ENCODE data around the gene AAK1. TPM values are rescaled to one million over a fixed set of nuclear protein-coding genes. Genes with fewer than 3 reads are reported as not detected.

The AAK1 gene
- total RNA-seq, 1 donor from 2014 or later = 72.6 TPM

DNA sequence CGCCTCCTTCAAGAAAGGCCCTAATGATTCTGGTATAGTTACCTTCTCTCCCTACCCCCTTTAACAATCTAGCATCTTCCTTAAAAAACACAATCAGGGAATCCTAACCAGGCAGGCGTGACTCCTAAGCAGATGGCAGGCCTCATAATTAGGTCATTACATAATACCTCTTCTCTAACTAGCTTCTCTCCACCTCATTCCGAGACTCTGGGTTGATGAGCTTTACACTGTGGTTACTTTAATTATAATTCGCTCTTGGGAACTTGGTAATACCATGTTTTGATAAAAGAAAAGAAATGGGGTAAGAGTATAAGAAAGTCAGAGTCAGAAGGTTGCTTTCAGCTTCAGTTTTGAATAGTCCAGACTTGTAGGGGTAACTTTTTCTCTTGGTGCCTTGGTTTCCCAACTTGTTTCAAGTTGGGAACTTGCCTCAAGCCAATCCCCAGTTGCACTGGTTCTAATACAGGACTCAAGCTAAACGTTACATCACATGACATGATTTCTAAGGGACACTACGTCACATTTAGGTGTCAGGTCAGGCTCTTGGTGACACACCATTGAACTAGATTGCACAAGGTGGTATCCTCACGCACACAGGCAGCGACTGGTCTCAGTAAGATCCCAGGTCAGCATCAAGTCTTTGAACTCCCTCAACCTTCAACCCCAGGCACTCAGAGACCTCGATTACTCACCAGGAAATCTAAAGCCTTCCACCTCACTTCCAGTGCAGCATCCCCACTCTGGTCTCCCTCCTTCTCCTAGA lies 59.2 kb downstream of the AAK1 start:
- ATAC-seq = no peak
- no peak overlapping the region for H3K4me3 ChIP-seq
- H3K36me3 ChIP-seq = no peaks in the 10 kb centered on the region
- no peak for DNase-seq
- no peak overlapping the region for H3K27ac ChIP-seq
- intact Hi-C loops (cut with DNase I) = no loop called here
- H3K9me3 ChIP-seq = no peaks in the 10 kb centered on the region
- H3K27me3 ChIP-seq = no peaks in the 10 kb centered on the region
- TF ChIP-seq, protein P1, sequence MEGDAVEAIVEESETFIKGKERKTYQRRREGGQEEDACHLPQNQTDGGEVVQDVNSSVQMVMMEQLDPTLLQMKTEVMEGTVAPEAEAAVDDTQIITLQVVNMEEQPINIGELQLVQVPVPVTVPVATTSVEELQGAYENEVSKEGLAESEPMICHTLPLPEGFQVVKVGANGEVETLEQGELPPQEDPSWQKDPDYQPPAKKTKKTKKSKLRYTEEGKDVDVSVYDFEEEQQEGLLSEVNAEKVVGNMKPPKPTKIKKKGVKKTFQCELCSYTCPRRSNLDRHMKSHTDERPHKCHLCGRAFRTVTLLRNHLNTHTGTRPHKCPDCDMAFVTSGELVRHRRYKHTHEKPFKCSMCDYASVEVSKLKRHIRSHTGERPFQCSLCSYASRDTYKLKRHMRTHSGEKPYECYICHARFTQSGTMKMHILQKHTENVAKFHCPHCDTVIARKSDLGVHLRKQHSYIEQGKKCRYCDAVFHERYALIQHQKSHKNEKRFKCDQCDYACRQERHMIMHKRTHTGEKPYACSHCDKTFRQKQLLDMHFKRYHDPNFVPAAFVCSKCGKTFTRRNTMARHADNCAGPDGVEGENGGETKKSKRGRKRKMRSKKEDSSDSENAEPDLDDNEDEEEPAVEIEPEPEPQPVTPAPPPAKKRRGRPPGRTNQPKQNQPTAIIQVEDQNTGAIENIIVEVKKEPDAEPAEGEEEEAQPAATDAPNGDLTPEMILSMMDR (IDR thresholded peaks at IDR 0.05) = no peak
- peaks cover 39% of the 10 kb centered on the region for H3K4me1 ChIP-seq

DNA sequence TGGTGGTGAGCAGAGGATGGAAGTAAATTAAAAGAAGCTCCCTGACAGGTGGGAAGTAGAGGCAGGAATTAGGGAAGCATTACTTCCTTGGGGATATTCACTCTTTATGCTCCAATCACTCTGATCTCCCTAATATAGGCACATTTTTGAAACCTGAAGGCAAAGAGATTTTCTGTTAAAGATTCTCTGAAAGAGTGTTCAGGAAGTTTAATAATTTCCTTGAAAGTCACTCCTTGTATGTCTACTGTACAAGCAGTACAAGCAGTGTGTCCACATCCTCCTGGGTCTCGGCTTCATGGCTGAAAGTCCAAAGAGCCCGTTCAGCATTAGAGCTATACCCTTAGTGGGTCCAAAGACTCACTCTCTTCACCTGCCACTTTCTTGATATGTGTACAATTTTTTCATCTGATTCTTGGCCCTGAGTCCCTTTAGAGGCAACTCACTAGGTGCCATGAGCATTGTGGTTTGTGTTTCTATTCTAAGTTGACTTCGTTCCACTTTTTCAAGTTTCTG lies 60.2 kb downstream of the AAK1 start:
- intact Hi-C loops (cut with DNase I) = no loop called here
- no peak overlapping the region for H3K4me3 ChIP-seq
- H3K27me3 ChIP-seq = no peaks in the 10 kb centered on the region
- TF ChIP-seq, protein P1 (IDR thresholded peaks at IDR 0.05) = no peak
- no peak for DNase-seq
- no peaks in the 10 kb centered on the region for H3K9me3 ChIP-seq
- H3K4me1 ChIP-seq = peaks cover 39% of the 10 kb centered on the region
- H3K27ac ChIP-seq = peak overlapping the region; percentile 7
- ATAC-seq = no peak
- H3K36me3 ChIP-seq = no peaks in the 10 kb centered on the region

DNA sequence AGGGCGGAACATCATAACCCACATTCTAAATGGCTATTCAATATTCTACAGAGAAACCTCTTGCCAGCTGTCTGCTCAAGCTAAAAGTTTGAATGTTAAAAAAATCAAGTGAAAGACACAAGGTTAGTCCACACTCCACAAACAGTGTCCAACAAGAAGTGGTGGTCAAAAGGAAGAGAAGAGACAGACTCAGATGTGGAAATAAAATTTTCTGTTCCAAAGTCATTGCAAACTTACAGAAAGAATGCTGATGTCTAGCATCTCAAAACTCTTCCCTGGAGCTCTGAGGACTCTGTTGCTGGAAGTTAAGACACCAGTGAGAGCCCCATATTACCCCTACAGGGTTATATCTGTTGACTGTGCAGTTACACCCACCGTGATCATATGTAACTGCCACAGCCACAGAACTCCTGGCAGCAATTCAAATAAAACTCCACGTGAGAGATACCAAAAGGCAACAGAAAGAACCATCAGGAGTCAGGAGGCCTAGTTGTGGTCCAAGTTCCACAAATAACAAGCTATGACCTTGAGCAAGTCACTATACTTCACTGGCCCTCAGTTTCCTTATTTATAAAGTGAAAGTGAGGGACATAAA lies 60.9 kb downstream of the AAK1 start:
- intact Hi-C loops (cut with DNase I) = no loop called here
- TF ChIP-seq, protein P1 (IDR thresholded peaks at IDR 0.05) = no peak
- H3K27ac ChIP-seq = peak overlapping the region; percentile 7
- no peaks in the 10 kb centered on the region for H3K36me3 ChIP-seq
- DNase-seq = no peak
- H3K9me3 ChIP-seq = no peaks in the 10 kb centered on the region
- peak; percentile 59 for ATAC-seq
- H3K4me1 ChIP-seq = peaks cover 42% of the 10 kb centered on the region
- no peak overlapping the region for H3K4me3 ChIP-seq
- H3K27me3 ChIP-seq = no peaks in the 10 kb centered on the region

DNA sequence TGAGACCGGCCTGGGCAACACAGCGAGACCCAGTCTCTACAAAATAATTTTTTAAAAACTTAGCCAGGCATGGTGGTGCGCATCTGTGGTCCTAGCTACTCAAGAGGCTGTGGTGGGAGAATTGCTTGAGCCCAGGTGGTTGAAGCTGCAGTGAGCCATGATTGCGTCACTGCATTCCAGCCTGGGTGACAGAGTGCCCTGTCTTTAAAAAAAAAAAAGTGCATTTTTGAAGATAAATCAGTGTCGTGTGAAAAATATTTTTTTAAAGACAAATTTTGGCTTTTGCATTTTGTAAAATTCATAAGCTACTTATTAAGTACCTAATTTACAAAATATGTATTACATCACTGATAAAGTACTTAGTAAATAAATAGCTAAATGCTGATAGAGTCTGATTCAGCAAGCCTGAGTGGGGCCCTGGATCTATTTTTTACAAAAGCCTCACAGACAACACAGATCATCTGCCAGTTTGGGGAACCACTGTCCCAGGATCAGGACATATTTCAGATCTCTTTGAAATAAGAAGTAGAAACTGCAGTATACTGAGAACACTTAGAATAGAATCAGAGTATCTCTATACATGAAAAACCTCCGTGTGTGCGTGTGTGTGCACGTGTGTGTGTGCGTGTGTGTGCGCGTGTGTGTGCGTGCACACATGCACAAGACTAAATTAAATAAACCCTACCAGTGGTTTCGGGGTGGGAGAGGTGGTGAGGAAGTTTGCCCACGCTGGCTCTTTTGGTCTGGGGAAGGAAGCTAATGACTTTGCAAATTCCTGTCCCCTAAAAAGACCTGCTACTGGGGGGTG lies 61.6 kb downstream of the AAK1 start:
- no peaks in the 10 kb centered on the region for H3K27me3 ChIP-seq
- intact Hi-C loops (cut with DNase I) = no loop called here
- peak; percentile 52 for ATAC-seq
- H3K4me1 ChIP-seq = peaks cover 49% of the 10 kb centered on the region
- peak overlapping the region; percentile 7 for H3K27ac ChIP-seq
- no peaks in the 10 kb centered on the region for H3K9me3 ChIP-seq
- DNase-seq = no peak
- H3K4me3 ChIP-seq = no peak overlapping the region
- TF ChIP-seq, protein P1 (IDR thresholded peaks at IDR 0.05) = no peak
- H3K36me3 ChIP-seq = no peaks in the 10 kb centered on the region

DNA sequence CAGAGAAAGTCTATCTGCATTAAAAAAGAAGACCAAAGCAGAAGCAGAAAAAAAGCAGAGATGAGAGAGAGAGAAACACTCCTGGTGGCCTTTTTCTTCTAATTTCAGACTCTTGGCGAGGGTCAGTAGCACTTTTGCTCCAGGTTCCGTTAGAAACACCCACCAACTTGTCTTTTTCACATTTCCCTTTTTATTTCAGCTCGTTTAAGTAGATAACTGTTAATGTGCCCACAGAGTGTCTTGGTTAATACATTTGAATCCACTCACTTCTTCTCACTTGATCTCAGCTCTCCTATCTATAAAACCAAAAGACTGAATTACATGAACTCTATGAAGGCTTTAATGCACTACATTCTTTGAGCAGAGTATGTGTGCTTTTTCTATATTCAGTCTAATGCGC lies 63.1 kb downstream of the AAK1 start:
- no peak for ATAC-seq
- intact Hi-C loops (cut with DNase I) = no loop called here
- peaks cover 49% of the 10 kb centered on the region for H3K4me1 ChIP-seq

More for the DNA sequence above, 63.1 kb downstream of the AAK1 start:
- TF ChIP-seq, protein P1 (IDR thresholded peaks at IDR 0.05) = no peak
- Histone ChIP-seq H3K27ac (no peak overlapping the region), H3K27me3 (no peaks in the 10 kb centered on the region), H3K36me3 (no peaks in the 10 kb centered on the region), H3K9me3 (no peaks in the 10 kb centered on the region), H3K4me3 (no peak overlapping the region)
- DNase-seq = no peak

All from upper lobe of right lung (tissue), 1 donor.